ENCODE measurements around the gene POLK. TPM values are rescaled to one million over a fixed set of nuclear protein-coding genes. Genes with fewer than 3 reads are reported as not detected.
A peak's percentile ranks its signal among the peaks of the same experiment; 100 is the strongest.

POLK gene
- total RNA-seq, 1 donor, result 34.7 TPM

- H3K27ac ChIP-seq (ENCODE audit: low read depth, low read length), result no peak overlapping the region
Observed at GRCh38 chr5:75616371-75616881, 104.7 kb downstream of the POLK start.

GRCh38 chr5:75616971-75617621 is 105.4 kb downstream of the POLK start:
- no peak overlapping the region for H3K27ac ChIP-seq (ENCODE audit: low read depth, low read length)
- H2AFZ ChIP-seq (ENCODE audit: low read length), result no peak overlapping the region
- H3K9me3 ChIP-seq (ENCODE audit: low read depth, low read length), result no peaks in the 10 kb centered on the region
- H3K4me1 ChIP-seq (ENCODE audit: insufficient read depth, low read length), result peaks cover 8% of the 10 kb centered on the region
- TF ChIP-seq CTCF (IDR thresholded peaks at IDR 0.05; ENCODE audit: extremely low read depth, low read depth, low read length), result no peak
- H3K4me2 ChIP-seq (ENCODE audit: insufficient read depth, low read length), result no peak overlapping the region
- H3K4me3 ChIP-seq (ENCODE audit: insufficient read depth, low read length), result no peak overlapping the region
- H3K27me3 ChIP-seq (ENCODE audit: insufficient read depth, low read length), result no peaks in the 10 kb centered on the region
- H4K20me1 ChIP-seq (ENCODE audit: insufficient read depth, low read length), result no peaks in the 10 kb centered on the region
- DNase-seq (ENCODE audit: insufficient read length, low spot score, missing footprints), result no peak
- H3K79me2 ChIP-seq (ENCODE audit: insufficient read depth, low read length), result no peaks in the 10 kb centered on the region
- no peaks in the 10 kb centered on the region for H3K36me3 ChIP-seq (ENCODE audit: insufficient read depth, low read length)

More at GRCh38 chr5:75616371-75616881, 104.7 kb downstream of the POLK start:
- no peak for TF ChIP-seq CTCF (IDR thresholded peaks at IDR 0.05; ENCODE audit: extremely low read depth, low read depth, low read length)
- H3K4me3 ChIP-seq (ENCODE audit: insufficient read depth, low read length), result no peak overlapping the region
- peaks cover 12% of the 10 kb centered on the region for H3K4me1 ChIP-seq (ENCODE audit: insufficient read depth, low read length)
- no peaks in the 10 kb centered on the region for H3K27me3 ChIP-seq (ENCODE audit: insufficient read depth, low read length)
- H3K9me3 ChIP-seq (ENCODE audit: low read depth, low read length), result no peaks in the 10 kb centered on the region
- no peaks in the 10 kb centered on the region for H4K20me1 ChIP-seq (ENCODE audit: insufficient read depth, low read length)
- H3K4me2 ChIP-seq (ENCODE audit: insufficient read depth, low read length), result no peak overlapping the region
- H3K79me2 ChIP-seq (ENCODE audit: insufficient read depth, low read length), result no peaks in the 10 kb centered on the region
- no peaks in the 10 kb centered on the region for H3K36me3 ChIP-seq (ENCODE audit: insufficient read depth, low read length)
- DNase-seq (ENCODE audit: insufficient read length, low spot score, missing footprints), result peak; percentile 88
- H2AFZ ChIP-seq (ENCODE audit: low read length), result no peak overlapping the region

- Histone ChIP-seq H2AFZ (ENCODE audit: low read length) (no peak overlapping the region), H3K36me3 (ENCODE audit: insufficient read depth, low read length) (no peaks in the 10 kb centered on the region), H3K4me1 (ENCODE audit: insufficient read depth, low read length) (peaks cover 8% of the 10 kb centered on the region), H3K27me3 (ENCODE audit: insufficient read depth, low read length) (no peaks in the 10 kb centered on the region), H4K20me1 (ENCODE audit: insufficient read depth, low read length) (no peaks in the 10 kb centered on the region), H3K9me3 (ENCODE audit: low read depth, low read length) (no peaks in the 10 kb centered on the region), H3K4me2 (ENCODE audit: insufficient read depth, low read length) (no peak overlapping the region), H3K4me3 (ENCODE audit: insufficient read depth, low read length) (no peak overlapping the region), H3K79me2 (ENCODE audit: insufficient read depth, low read length) (no peaks in the 10 kb centered on the region), H3K27ac (ENCODE audit: low read depth, low read length) (no peak overlapping the region)
- no peak for TF ChIP-seq CTCF (IDR thresholded peaks at IDR 0.05; ENCODE audit: extremely low read depth, low read depth, low read length)
- DNase-seq (ENCODE audit: insufficient read length, low spot score, missing footprints), result peak; percentile 81
Observed at GRCh38 chr5:75617736-75618352, 106.2 kb downstream of the POLK start.

- H4K20me1 ChIP-seq (ENCODE audit: insufficient read depth, low read length), result no peaks in the 10 kb centered on the region
- no peak overlapping the region for H3K4me2 ChIP-seq (ENCODE audit: insufficient read depth, low read length)
- H3K36me3 ChIP-seq (ENCODE audit: insufficient read depth, low read length), result no peaks in the 10 kb centered on the region
- H3K4me1 ChIP-seq (ENCODE audit: insufficient read depth, low read length), result peaks cover 8% of the 10 kb centered on the region
- no peak for DNase-seq (ENCODE audit: insufficient read length, low spot score, missing footprints)
- no peak overlapping the region for H3K4me3 ChIP-seq (ENCODE audit: insufficient read depth, low read length)
- no peak overlapping the region for H2AFZ ChIP-seq (ENCODE audit: low read length)
- H3K9me3 ChIP-seq (ENCODE audit: low read depth, low read length), result no peaks in the 10 kb centered on the region
- H3K79me2 ChIP-seq (ENCODE audit: insufficient read depth, low read length), result no peaks in the 10 kb centered on the region
- no peak overlapping the region for H3K27ac ChIP-seq (ENCODE audit: low read depth, low read length)
- no peak for TF ChIP-seq CTCF (IDR thresholded peaks at IDR 0.05; ENCODE audit: extremely low read depth, low read depth, low read length)
- no peaks in the 10 kb centered on the region for H3K27me3 ChIP-seq (ENCODE audit: insufficient read depth, low read length)
Observed at GRCh38 chr5:75620184-75620959, 108.7 kb downstream of the POLK start.

Data from osteoblast (primary cell).